HEK293T (cell line): ENCODE data around the gene SRD5A3.

ENCODE experiments used
- CTCF ChIA-PET: fragments of 350-600 bp; formaldehyde crosslinking; extraction: SDS; loops from one replicate; lab custom pipeline; 2021; ENCODE audit warnings: antibody characterized with exemption, inconsistent platforms; lab: Yijun Ruan, JAX
- POLR2A ChIA-PET: fragments of 350-600 bp; formaldehyde crosslinking; extraction: SDS; loops from one replicate; lab custom pipeline; 2020; ENCODE audit warnings: antibody characterized with exemption, inconsistent platforms; lab: Yijun Ruan, JAX
- DNase-seq: peaks from one replicate; pipeline ENCODE4 v3.0.0; 2012; ENCODE audit warnings: mixed read lengths; ENCODE audit errors: extremely low spot score
- ARNT ChIP-seq: fragments of 450-650 bp; IDR thresholded peaks from 2 replicates; pipeline ENCODE4 v1.6.1; 2017; ENCODE audit warnings: mild to moderate bottlenecking
- BHLHE40 ChIP-seq: fragments of 450-650 bp; IDR thresholded peaks from 2 replicates; pipeline ENCODE4 v1.6.1; 2016; ENCODE audit warnings: mild to moderate bottlenecking, moderate library complexity, borderline replicate concordance
- CTBP1 ChIP-seq: fragments of 450-650 bp; IDR thresholded peaks from 2 replicates; pipeline ENCODE4 v1.6.1; 2016; ENCODE audit warnings: borderline replicate concordance
- ELF4 ChIP-seq: fragments of 450-650 bp; IDR thresholded peaks from 2 replicates; pipeline ENCODE4 v1.6.1; 2017; ENCODE audit warnings: antibody characterized with exemption
- FOXA1 ChIP-seq: fragments of 450-650 bp; IDR thresholded peaks from 2 replicates; pipeline ENCODE4 v1.6.1; 2016; ENCODE audit warnings: mild to moderate bottlenecking
- FOXK2 ChIP-seq: fragments of 450-650 bp; IDR thresholded peaks from 2 replicates; pipeline ENCODE4 v1.6.1; 2016; ENCODE audit warnings: mild to moderate bottlenecking
- FOXM1 ChIP-seq: fragments of 450-650 bp; IDR thresholded peaks from 2 replicates; pipeline ENCODE4 v1.6.1; 2017; ENCODE audit warnings: mild to moderate bottlenecking, borderline replicate concordance
- HDGF ChIP-seq: fragments of 450-650 bp; IDR thresholded peaks from 2 replicates; pipeline ENCODE4 v1.6.1; 2017; ENCODE audit warnings: antibody characterized with exemption, borderline replicate concordance
- L3MBTL2 ChIP-seq: fragments of 450-650 bp; conservative IDR thresholded peaks from 2 replicates; pipeline ENCODE4 v1.6.1; 2016; ENCODE audit warnings: mild to moderate bottlenecking
- LEF1 ChIP-seq: fragments of 450-650 bp; IDR thresholded peaks from 2 replicates; pipeline ENCODE4 v1.6.1; 2017; ENCODE audit warnings: mild to moderate bottlenecking, borderline replicate concordance
- NFRKB ChIP-seq: fragments of 450-650 bp; IDR thresholded peaks from 2 replicates; pipeline ENCODE4 v1.6.1; 2016; ENCODE audit warnings: mild to moderate bottlenecking, moderate library complexity
- SP1 ChIP-seq: fragments of 450-650 bp; IDR thresholded peaks from 2 replicates; pipeline ENCODE4 v1.6.1; 2017
- SUZ12 ChIP-seq: fragments of 450-650 bp; IDR thresholded peaks from 2 replicates; pipeline ENCODE4 v1.6.1; 2016; ENCODE audit warnings: mild to moderate bottlenecking
- TARDBP ChIP-seq: fragments of 450-650 bp; IDR thresholded peaks from 2 replicates; pipeline ENCODE4 v1.6.1; 2016
- ZNF384 ChIP-seq: fragments of 450-650 bp; IDR thresholded peaks from 2 replicates; pipeline ENCODE4 v1.6.1; 2016
- TF ChIP-seq, protein P1 (sequence below): fragments of 450-650 bp; IDR thresholded peaks from 2 replicates; pipeline ENCODE4 v1.6.1; 2016

Gene SRD5A3

DNA sequence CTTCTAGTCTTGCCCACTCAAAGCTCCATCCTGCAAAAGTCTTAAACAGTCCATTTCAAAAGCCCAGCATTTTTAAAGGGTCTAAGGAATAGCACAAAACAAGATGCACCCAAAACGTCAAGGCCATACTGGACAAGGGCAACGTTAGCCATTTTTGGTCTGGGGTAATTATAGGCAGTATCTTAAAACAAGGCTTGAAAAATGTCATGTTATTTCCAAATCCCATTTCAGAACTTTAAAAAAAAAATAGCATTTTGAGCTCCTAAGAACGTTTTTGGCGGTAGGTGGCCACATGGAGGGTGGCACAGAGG, 49.1 kb downstream of the SRD5A3 start:
- DNase-seq: no peak
- ChIA-PET CTCF (interaction anchor here (0.6 kb wide), 1 partner anchor 51 kb away, joined by 3 read pairs; no protein-coding TSS in a partner anchor), POLR2A (interaction anchor here (1.0 to 3.0 kb wide), 8 partner anchors 9 to 737 kb away, joined by 3 to 28 read pairs (median 4); partner anchors contain the start of genes KIT and SRD5A3)
- no peak for TF ChIP-seq ELF4
- TF ChIP-seq LEF1: no peak
- no peak for TF ChIP-seq HDGF
- TF ChIP-seq SP1: no peak

DNA sequence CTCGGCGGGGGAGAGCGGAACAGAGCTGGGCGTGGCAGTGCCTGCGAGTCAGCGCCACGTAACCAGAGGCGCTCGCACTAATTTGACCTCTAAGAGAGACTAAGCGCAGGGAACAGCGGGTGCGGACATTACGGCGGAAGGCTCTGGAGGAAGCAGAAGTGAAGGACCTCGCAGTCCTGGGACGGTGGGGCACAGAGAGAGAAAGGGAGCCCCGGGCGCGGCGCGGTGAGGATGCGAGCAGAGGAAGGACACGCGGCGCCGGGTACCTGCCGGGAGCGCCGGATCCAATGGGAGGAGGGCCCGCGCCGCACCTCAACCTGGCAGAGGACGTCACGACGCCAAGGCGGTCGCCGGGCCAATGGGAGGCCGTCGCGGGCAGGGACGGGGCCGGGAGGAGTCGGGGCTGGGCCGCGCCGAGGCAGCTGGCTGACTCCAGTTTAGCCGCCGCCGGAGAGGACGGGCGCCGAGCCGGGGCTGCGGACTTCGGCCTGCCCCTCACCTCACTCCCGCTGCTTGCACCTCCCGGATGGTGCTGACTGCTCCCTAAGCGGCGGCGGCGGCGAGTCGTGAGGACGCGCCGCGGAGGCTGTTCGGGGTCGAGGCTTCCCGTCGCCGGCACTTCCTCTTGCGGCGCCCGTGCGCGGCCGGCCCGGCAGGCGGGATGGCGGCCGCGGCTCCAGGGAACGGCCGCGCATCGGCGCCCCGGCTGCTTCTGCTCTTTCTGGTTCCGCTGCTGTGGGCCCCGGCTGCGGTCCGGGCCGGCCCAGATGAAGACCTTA, 49.7 kb downstream of the SRD5A3 start, which contains the start of gene TMEM165:
TMEM165 (plus strand) TSS at position 429 of the 779 bp plus-strand sequence; CDS start at position 662, 233 bp downstream.
- TF ChIP-seq CTBP1: peak; percentile 77; the same call in 1 of the 2 replicates
- TF ChIP-seq L3MBTL2: peak; percentile 88
- no peak for TF ChIP-seq SP1
- TF ChIP-seq NFRKB: no peak
- no peak for TF ChIP-seq HDGF
- TF ChIP-seq LEF1: no peak
- TF ChIP-seq BHLHE40: no peak
- no peak for TF ChIP-seq FOXA1
- TF ChIP-seq FOXK2: no peak
- TF ChIP-seq ELF4: no peak
- no peak for TF ChIP-seq TARDBP
- DNase-seq: peak; percentile 86
- ChIA-PET POLR2A (interaction anchor here (1.0 to 3.0 kb wide), 9 partner anchors 10 to 738 kb away, joined by 3 to 28 read pairs (median 4); partner anchors contain the start of genes KIT and SRD5A3), CTCF (no interaction called here)

DNA sequence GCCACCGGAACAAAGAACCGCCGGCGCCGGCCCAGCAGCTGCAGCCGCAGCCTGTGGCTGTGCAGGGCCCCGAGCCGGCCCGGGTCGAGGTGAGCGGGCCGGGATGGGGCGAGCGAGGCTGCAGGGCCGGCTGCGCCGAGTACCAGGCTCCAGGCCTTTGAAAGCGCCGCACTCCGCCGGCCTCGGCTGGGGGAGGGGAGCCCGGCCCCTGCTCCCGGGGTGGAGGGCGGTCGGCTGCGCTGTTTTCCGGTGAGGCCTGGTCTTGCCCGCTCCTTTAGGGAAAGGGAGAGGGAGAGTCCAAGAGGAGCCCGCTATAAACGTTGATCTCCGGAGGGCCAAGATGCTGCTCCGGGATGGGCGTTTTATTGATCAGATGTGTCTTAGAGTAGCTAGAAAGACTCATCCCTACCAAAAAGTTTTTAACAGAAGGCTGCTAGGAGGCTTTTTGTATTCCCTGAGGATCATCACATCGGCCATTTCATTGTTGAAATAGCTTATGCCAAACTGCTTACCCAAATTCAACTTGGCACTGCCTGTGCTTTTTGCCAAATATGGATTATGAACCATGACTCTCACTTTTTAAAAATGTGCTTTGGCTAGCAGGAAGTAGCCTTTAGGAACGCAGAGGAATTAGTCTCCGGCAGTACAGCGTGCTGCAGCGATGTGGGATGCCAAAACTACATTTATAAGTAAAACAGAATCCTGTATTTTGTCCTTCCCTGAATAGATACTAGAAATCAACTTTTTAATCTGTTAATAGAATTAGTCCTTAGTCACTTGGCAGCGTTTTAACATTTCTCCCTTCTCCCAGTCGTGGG, 50.5 kb downstream of the SRD5A3 start:
- CTCF ChIA-PET: interaction anchor here (0.6 kb wide), 1 partner anchor 1939 kb away, joined by 3 read pairs; no protein-coding TSS in a partner anchor
- POLR2A ChIA-PET: interaction anchor here (1.1 to 3.0 kb wide), 5 partner anchors 10 to 145 kb away, joined by 3 to 28 read pairs (median 4); partner anchors contain the start of gene SRD5A3
- TF ChIP-seq FOXK2 (no peak), TARDBP (no peak), ELF4 (no peak), CTBP1 (no peak), SUZ12 (no peak), LEF1 (no peak), ARNT (no peak), NFRKB (no peak), BHLHE40 (no peak), FOXA1 (no peak), FOXM1 (no peak), ZNF384 (no peak)
- TF ChIP-seq, protein P1, sequence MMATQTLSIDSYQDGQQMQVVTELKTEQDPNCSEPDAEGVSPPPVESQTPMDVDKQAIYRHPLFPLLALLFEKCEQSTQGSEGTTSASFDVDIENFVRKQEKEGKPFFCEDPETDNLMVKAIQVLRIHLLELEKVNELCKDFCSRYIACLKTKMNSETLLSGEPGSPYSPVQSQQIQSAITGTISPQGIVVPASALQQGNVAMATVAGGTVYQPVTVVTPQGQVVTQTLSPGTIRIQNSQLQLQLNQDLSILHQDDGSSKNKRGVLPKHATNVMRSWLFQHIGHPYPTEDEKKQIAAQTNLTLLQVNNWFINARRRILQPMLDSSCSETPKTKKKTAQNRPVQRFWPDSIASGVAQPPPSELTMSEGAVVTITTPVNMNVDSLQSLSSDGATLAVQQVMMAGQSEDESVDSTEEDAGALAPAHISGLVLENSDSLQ: no peak
- DNase-seq: peak; percentile 47

DNA sequence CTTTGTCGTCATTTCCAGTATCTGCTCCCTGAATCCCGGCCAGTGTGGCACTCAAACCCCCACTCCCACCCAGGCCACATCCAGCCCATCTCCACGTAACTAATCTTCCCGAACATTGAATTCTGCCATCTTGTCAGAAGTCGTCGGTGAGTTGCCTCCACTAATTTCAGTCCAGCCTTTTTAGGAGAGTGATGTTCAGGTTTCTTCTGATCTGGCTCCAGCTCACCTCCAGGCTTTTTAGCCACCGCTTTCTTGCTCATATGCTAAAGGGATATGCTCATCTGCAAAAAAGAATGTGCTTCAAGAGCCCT, 51.0 kb downstream of the SRD5A3 start:
- ChIA-PET CTCF (interaction anchor here (0.6 kb wide), 1 partner anchor 1939 kb away, joined by 3 read pairs; no protein-coding TSS in a partner anchor), POLR2A (interaction anchor here (1.1 to 3.0 kb wide), 2 partner anchors 11 to 51 kb away, joined by 4 to 28 read pairs; partner anchors contain the start of gene SRD5A3)
- TF ChIP-seq ARNT (no peak), FOXA1 (no peak), BHLHE40 (no peak), CTBP1 (no peak), SUZ12 (no peak), ELF4 (no peak), ZNF384 (no peak), FOXK2 (no peak), LEF1 (no peak), TARDBP (no peak), FOXM1 (no peak)
- TF ChIP-seq, protein P1: no peak
- DNase-seq: no peak

DNA sequence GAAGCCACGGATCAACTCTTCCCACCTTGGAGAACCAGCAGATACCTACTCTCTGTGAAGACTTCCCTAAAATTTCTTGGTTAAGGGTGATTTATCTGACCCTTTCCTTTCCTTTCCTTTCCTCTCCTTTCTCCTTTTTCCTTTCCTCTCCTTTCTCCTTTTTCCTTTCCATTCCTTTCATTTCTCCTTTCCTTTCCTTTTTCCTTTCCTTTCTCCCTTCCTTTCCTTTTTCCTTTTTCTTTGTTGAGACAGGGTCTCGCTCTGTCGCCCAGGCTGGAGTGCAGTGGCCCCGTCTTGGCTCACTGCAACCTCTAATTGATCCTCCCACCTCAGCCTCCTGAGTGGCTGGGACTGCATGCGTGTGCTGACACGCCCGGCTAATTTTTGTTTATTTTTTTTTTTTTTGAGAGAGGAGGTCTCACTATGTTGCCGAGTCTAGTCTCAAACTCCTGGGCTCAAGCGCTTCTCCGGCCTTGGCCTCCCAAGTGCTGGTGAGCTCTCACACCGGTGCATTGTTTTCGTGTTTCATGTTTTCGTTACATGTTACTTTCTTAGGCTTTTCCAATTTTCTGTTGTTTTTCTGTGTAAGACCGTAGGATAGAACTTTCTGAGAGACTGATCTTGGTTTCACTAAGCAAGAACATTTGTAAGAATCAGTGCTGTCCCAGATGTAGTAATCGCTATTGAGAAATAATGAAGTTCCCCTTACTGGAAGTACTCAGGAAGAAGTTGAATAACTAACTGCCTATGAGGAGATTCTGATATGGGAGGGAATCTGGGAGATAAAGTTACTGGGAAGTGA, 51.7 kb downstream of the SRD5A3 start:
- DNase-seq: no peak
- TF ChIP-seq FOXA1 (no peak), TARDBP (no peak), ELF4 (no peak), L3MBTL2 (no peak), FOXK2 (no peak), HDGF (no peak), CTBP1 (no peak), SUZ12 (no peak), FOXM1 (no peak), ZNF384 (no peak), SP1 (no peak), ARNT (no peak), BHLHE40 (no peak), NFRKB (no peak), LEF1 (no peak)
- TF ChIP-seq, protein P1: no peak
- CTCF ChIA-PET: interaction anchor here (0.5 to 1.3 kb wide), 2 partner anchors 51 to 903 kb away, joined by 3 read pairs; no protein-coding TSS in a partner anchor
- POLR2A ChIA-PET: interaction anchor here (0.7 to 0.8 kb wide), 3 partner anchors 12 to 159 kb away, joined by 3 to 6 read pairs (median 3); no protein-coding TSS in a partner anchor
